Stimulated activated CD8-positive, alpha-beta memory T cell treated with anti-CD3 and anti-CD28 coated beads, Interleukin-15, amount 100 ng/mL, for 48 hours (primary cell): ENCODE measurements around the gene GOLGA6L26.
"Not testable (repeated sequence)": the region's sequence is repeated elsewhere in the genome, so short reads cannot be mapped to it uniquely, and the experiment has no call there.

ENCODE experiments used
- DNase-seq, 2 donors: peaks; one replicate each; pipeline ENCODE4 v3.0.0-alpha.2; 2020; ENCODE audit warnings: low read depth in 2 of 2

The GOLGA6L26 gene, protein sequence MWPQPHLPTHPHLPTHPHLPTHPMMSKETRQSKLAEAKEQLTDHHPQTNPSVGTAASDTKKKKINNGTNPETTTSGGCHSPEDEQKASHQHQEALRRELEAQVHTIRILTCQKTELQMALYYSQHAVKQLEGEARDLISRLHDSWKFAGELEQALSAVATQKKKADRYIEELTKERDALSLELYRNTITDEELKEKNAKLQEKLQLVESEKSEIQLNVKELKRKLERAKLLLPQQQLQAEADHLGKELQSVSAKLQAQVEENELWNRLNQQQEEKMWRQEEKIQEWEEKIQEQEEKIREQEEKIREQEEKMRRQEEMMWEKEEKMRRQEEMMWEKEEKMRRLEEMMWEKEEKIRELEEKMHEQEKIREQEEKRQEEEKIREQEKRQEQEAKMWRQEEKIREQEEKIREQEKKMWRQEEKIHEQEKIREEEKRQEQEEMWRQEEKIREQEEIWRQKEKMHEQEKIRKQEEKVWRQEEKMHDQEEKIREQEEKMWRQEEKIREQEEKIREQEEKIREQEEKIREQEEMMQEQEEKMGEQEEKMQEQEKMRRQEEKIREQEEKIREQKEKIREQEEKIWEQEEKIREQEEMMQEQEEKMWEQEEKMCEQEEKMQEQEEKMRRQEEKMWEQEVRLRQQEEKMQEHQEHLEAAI

DNA sequence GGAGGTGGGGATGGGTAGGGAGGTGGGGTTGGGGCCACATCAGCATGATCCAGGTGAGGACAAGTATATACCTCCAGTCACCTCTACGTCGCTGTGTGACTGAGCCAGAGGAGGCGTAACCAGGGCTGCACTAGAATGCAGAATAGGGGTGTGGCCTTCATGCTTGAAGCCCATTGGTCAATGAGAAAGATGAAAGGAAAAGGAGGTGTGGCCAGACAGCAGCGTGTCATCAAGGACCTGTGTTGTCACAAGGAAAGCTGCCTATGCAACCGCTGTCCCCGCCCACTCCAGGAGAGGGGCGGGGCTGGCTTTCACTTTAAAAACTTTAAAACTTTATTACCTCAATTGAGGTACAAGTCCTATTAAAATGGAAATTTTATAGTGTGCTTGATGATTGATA, at the start of gene GOLGA6L26:
Gene GOLGA6L26, minus strand, starts transcription at position 101 of the 400 bp plus-strand sequence. Its CDS starts 61 bp downstream, at position 40.
- not testable (repeated sequence) for DNase-seq

DNA sequence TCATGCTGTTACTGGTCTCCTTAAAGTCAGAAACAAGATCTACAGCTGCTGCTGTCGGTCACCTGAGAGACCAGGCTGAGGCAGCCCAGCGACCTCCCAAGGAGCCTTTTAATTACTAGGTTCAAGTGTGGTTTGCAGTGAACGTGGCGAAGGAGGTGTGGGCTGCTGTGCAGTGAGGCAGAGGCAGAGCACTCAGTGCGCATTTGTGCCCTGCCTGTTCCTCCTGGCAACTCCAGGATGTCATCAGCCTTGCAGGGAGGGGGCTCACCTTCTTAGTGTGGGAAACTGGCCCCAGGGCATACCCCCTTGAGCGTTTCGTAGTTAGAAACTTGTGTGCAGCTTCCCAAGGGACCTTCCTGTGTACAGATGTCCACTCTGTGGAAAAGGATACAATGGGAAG, 47.2 kb upstream of the GOLGA6L26 start:
- DNase-seq = not testable (repeated sequence)

DNA sequence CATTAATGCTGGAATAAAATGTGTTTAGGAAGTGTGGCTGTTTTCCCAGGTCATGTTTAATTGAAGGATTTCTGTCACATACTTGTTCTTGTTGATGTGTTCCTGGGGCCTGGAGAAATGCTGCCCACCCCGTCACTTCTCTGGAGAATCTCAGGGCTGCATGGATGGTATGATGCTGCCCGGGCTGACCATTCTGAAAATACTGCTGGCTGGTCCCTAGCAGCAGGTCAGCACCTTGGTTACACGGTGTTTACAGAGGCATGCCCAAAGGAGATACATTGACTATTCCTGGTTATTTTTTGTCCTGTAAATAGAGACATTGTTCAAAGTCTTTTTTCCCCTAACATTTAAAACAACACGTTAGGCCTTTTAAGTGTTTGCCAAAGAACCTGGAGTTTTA, 46.7 kb upstream of the GOLGA6L26 start:
- DNase-seq = not testable (repeated sequence)

DNA sequence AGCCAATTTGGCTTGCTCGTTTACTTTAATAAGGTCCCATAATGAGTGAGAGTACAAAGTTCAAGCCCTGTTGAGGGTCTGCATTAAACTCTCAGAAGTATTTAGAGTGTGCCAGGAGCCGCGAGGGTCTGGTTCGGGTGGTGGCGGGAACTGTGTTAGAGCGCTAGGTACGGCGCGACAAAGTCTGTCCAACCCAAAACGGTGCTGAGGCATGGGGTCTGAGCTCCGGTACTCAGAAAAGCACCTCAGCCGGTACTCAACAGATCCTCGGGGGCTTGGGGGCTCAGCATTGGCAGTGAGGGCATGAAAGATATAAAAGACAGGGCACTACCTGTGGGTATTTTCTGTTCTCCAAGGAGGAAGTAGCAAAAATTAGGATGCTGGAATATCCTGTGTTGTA, 45.0 kb upstream of the GOLGA6L26 start:
- DNase-seq = not testable (repeated sequence)

DNA sequence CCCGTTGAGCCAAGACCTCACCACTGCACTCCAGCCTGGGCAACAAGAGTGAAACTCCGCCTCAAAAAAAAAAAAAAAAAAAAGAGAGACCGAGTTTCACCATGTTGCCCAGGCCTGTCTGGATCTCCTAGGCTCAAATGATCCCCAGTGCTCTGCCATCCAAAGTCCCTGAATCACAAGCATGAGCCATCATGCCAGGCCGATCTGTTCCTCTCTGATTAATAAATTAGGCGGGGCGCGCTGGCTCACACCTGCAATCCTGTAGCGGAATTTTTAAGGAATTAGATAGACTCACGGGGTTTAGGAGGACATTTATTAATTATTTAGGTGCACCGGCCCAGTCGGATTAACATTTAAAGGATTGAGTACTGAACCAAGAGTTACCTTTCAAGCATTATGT, 40.2 kb upstream of the GOLGA6L26 start:
- DNase-seq = not testable (repeated sequence)

DNA sequence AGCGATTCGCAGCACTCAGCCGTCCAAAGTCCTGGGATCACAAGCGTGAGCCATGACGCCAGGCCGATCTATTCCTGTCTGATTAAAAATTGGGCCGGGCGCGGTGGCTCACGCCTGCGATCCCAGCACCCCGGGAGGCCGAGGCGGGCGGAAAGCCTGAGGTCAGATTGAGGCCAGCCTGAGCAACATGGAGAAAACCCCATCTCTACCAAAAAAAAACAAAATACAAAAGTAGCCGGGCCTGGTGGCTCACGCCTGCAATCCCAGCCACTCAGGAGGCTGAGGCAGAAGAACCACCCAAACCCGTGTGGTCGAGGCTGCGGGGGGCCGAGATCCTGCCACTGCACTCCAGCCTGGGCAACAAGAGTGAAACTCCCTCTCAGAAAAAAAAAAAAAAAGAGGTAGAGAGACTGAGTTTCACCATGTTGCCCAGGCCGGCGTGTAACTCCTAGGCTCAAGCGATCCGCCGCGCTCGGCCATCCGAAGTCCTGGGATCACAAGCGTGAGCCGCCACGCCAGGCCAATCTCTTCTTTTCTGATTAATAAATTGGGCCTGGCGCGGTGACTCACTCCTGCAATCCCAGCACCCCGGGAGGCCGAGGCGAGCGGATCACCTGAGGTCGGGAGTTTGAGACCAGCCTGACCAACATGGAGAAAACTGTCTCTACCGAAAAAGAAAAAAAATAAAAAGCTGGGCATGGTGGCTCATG, 39.0 kb upstream of the GOLGA6L26 start:
- DNase-seq = not testable (repeated sequence)

DNA sequence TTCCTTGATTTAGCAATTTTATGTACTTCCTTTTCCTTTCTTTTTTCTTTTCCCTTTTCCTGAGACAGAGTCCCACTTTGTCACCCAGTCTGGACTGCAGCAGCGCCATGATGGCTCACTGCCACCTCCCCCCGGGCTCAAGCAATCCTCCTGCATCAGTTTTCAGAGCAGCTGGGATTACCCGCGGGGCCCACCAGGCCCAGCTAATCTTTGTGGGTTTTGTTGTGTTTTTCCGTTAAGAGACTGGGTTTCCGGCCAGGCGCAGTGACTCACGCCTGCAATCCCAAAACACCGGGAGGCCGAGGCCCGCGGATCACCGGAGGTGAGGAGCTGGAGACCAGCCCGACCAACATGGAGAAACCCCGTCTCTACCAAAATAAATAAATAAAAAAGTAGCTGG, 38.3 kb upstream of the GOLGA6L26 start:
- no peak for DNase-seq

DNA sequence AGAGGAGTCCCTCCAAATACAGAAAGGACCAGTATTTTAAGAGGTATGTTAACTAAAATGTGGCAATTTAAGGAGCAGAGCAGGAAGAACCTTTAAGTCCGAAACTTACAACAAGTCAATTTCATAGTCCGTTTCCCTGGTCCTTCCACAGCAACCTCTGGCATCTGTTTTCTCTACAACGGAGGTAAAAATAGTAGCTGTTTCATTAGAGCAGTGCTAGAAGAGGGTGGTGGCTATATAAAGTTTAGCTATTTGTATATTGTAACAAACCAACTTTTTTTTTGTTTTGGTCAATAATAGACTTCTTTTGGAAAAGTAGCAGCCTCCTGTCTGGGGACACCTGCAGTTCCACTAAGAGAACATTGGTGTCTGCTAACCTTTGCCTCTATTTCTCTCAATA, 37.9 kb upstream of the GOLGA6L26 start:
- DNase-seq = not testable (repeated sequence)

DNA sequence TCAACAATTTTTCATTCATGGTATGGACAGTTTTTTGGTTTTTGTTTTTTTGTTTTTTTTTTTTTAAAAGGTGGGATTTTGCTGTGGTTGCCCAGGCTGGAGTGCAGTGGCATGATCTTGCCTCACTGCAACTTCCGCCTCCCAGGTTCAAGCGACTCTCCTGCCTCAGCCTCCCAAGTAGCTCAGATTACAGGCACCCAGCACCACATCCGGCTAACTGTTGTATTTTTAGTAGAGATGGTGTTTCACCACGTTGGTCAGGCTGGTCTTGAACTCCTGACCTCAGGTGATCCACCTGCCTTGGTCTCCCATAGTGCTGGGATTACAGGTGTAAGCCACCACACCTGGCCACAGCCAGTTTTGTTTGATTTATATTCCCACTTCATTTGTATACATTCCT, 37.1 kb upstream of the GOLGA6L26 start:
- DNase-seq = not testable (repeated sequence)

DNA sequence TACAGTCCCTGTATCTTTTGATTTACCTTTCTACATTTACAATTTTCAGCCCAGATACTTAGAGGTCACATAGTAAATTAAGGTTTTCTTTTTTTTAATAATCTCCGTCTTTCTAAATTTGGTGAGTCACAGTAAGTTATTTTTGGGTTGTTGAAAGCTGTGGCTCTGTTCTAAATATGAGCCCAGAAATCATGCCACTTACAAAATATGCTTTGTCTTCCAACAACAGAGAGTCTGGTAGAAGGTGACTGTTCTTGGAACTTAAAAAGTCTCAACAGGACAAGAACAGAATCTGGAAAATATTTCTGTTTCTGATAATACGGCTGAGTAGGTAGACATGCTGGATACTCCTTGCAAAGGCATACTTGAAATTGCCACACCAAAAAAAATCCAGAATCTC, 36.6 kb upstream of the GOLGA6L26 start:
- DNase-seq = no peak

DNA sequence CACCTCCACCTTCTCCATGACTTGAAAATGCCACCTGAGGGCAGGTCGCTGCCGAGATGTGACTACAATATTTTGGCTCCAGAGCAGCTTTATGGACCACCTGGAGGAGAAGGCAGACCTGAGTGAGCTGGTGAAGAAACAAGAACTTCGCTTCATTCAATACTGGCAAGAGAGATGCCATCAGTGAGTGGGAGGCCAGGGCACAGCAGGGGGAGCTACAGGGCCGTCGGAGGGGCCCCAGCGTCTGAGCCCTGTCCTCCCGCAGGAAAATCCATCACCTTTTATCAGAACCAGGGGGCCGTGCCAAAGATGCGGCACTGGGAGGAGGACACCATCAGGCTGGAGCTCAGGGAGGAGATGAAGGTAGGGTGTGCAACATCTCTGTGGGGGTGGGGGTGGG, 30.3 kb upstream of the GOLGA6L26 start:
- DNase-seq = not testable (repeated sequence)

DNA sequence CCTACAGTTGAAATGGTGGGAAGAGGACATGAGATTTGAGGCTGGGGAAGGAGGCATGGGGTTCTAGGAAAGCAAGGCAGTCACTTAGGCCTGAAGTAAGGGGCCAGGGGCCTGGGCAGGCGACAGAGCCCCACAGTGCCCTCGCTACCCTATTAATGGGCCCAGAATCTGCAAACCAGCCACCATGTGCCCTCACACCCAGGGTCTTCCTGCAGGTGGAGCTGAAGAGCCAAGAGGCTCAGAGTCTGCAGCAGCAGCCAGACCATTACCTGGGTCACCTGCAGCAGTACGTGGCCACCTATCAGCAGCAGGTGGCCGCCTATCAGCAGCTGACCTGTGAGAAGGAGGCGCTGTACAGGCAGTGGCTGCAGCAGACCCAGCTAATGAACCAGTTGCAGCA, 28.6 kb upstream of the GOLGA6L26 start:
- DNase-seq = not testable (repeated sequence)

DNA sequence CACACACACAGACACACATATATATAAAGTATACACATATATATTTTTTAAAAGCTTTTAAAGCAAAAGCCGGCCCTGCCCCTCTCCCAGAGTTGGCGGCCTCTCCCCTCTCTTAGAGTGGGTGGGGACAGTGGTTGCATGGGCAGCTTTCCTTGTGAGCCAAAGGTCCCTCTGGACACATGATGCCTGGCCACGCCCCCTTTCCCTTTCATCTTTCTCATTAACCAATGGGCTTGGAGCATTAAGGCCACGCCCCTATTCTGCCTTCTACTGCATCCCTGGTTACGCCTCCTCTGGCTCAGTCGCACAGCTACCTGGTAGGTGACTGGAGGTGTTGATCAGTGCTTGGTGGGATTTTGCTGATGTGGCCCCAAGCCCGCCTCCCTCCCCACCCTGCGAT, 20.5 kb upstream of the GOLGA6L26 start, which contains the start of gene GOLGA8S:
Gene GOLGA8S, plus strand, starts transcription at position 301 of the 400 bp plus-strand sequence. Its CDS starts 62 bp downstream, at position 363.
- not testable (repeated sequence) for DNase-seq

DNA sequence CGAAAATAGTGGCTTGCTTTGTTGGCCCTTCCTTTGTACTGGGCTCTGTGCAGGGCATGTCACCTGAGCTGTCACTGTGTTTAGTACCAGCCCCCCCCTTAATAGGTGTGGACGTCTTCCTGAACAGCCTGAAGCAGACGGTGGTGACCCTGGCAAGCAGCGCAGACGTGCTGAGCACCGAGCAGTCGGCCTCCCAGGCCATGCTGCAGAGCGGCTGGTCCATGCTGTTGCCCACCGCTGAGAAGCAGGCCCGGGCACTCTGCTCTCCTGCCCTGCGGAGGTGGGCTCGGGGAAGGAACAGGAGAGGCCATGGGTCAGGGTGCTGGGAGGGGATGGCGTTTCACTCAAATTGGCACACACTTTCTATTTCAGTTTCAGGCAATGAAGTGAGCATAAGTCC, 22.8 kb downstream of the GOLGA6L26 start:
- not testable (repeated sequence) for DNase-seq

DNA sequence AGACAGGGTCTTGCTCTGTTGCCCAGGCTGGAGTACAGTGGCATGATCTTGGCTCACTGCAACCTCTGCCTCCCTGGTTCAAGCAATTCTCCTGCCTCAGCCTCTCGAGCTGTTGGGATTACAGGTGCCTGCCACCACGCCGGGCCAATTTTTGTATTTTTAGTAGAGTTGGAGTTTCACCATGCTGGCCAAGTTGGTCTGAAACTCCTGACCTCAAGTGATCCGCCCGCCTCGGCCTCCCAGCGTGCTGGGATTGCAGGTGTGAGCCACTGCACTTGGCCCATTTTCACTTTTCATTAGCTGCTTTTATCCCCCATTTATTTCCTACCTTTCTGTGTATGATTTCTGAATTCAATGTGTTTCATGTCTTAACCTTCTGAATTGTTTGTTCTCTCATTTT, 28.1 kb downstream of the GOLGA6L26 start:
- DNase-seq = not testable (repeated sequence)

DNA sequence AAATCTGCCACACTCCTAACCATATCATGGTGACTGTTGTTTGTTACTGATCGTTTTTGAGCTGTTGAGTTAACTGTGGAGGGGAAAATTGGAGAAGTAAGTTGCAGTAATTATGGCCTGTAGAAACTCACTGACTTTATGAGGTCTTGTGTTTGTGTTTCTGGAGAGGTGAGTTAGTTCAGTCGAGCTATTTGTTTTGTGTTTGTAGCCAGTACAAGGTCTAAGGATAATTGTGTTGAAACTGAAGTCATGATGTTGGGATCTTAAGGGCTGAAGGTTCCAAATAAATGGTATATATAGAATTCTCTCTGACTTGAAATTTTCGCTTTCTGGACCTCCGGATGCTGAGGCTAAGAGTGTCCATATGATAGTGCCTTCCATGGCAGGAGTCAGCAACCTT, 29.2 kb downstream of the GOLGA6L26 start:
- not testable (repeated sequence) for DNase-seq

DNA sequence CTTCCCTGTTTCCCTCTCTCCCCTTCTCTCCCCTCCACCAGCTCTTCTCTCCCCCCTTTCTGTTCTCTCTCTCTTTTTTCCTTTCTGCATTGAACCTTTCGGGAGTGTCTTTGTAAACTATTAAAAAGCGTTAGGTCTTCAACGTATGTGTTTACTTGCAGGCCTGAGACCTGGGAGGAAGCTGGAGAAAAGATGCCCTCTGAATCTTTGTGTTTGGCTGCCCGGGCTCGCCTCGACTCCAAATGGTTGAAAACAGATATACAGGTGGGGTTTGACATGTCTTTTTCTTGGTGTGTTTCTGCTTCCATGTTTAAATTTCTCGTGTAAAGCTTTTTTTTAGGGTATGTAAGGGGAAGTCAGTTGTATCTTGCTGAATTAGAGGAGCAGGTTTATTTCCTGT, 29.7 kb downstream of the GOLGA6L26 start:
- not testable (repeated sequence) for DNase-seq

DNA sequence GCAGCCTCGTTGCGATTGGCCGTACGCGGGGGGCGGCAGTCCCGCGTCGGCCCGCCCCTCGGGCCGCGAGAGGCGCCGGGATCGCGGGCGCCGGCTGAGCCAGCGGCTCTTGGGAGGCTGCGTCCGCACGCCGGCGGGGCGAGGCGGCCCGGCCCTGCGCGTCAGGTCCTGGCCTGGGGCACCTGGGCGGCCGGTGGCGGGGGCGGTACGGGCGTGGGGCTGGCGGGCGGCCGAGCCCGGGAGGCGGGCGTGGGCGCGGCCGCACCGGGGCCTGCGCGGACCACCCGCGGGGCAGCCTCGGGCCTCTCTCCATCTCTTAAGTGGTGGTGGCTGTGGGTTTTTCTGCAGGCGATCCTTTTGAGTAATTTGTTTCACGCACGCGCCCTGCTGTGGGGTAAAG, 30.3 kb downstream of the GOLGA6L26 start:
- peak in 1 of 2 donors; percentile 19 for DNase-seq

DNA sequence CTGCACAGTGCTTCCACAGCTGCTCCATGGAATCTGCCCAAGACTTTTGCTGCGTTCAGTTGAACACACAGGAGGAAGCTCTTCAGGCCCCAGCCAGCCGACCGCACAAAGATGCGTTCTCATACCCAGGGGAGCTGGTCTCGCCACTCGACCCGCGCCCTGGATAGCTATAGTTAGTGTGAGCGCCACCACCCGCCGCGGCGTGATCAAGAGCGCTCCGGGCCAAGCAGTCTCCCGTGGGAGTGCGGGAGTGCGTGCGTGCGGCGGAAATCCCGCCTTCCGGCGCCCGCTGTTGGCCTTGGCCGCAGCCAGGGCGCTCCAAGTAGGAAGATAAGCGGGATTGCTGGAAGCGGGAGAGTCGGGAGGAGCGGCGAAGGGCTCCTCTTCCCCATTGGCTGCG, 30.8 kb downstream of the GOLGA6L26 start:
- not testable (repeated sequence) for DNase-seq
